ENCODE measurements around the gene ITPRID1. TPM values are rescaled to one million over a fixed set of nuclear protein-coding genes. Genes with fewer than 3 reads are reported as not detected.
A peak's percentile ranks its signal among the peaks of the same experiment; 100 is the strongest.

The ITPRID1 gene
- total and polyA plus RNA-seq, 2 of the 8 experiments (the other 6 are each of a cell fraction or from before 2014, with no cell fraction given), result 0.09 to 0.47 TPM

- Histone ChIP-seq H2AK5ac (ENCODE audit: low read depth, low read length) (no peak overlapping the region), H2BK120ac (replicated peaks; ENCODE audit: low read depth, low read length) (no peak overlapping the region), H3K79me2 (ENCODE audit: control insufficient read depth in 1 of 2, insufficient read depth in 2 of 2, low read length in 2 of 2) (no peaks in the 10 kb centered on the region), H3K79me1 (ENCODE audit: low read depth, low read length) (no peaks in the 10 kb centered on the region), H3K23me2 (ENCODE audit: low read depth, low read length) (no peaks in the 10 kb centered on the region), H3K23ac (ENCODE audit: insufficient read length) (no peak overlapping the region), H3K18ac (ENCODE audit: extremely low read depth, low read length) (no peak overlapping the region), H4K5ac (ENCODE audit: insufficient read length, low read depth, low read length) (no peak overlapping the region), H3K9ac (replicated peaks in 1 of 4; ENCODE audit: extremely low read depth in 1 of 4, low read depth in 3 of 4, low read length in 3 of 4) (no peak overlapping the region), H4K8ac (ENCODE audit: extremely low read depth, insufficient read depth, low read length) (no peak overlapping the region), H3K27ac (ENCODE audit: low read depth, low read length) (no peak overlapping the region), H2BK15ac (ENCODE audit: low read length) (no peak overlapping the region), H3K9me3 (ENCODE audit: insufficient read depth in 2 of 2, low read depth in 1 of 2, low read length in 1 of 2) (no peaks in the 10 kb centered on the region), H3K36me3 (ENCODE audit: control insufficient read depth in 2 of 4, insufficient read depth in 4 of 4, low read length in 3 of 4) (no peaks in the 10 kb centered on the region), H2BK12ac (ENCODE audit: low read depth, low read length) (no peak overlapping the region), H3K4me3 (ENCODE audit: extremely low read depth in 1 of 4, insufficient read depth in 2 of 4, low read depth in 3 of 4, low read length in 4 of 4) (peak overlapping the region in 1 of 4 experiments; percentile 24; a peak in 1 of 8 replicates), H3K4me1 (replicated peaks in 1 of 4; ENCODE audit: control insufficient read depth in 3 of 4, insufficient read depth in 4 of 4, low read length in 3 of 4) (peaks cover 0 to 11% (median 4%) of the 10 kb centered on the region in 4 experiments; a peak in 4 of 7 replicates), H2AFZ (ENCODE audit: low read length) (no peak overlapping the region), H3K27me3 (replicated peaks in 1 of 4; ENCODE audit: control insufficient read depth in 3 of 4, extremely low read depth in 1 of 4, insufficient read depth in 3 of 4, low read length in 3 of 4) (no peaks in the 10 kb centered on the region; a peak in 1 of 7 replicates), H3K4ac (replicated peaks; ENCODE audit: insufficient read length, low read depth, low read length) (no peak overlapping the region), H2BK20ac (ENCODE audit: low read length) (no peak overlapping the region), H2BK5ac (ENCODE audit: low read depth, low read length) (0 out of 2 replicates have a peak overlapping the region, but pooled peaks have one; percentile 18), H3K14ac (ENCODE audit: insufficient read length) (no peak overlapping the region), H4K20me1 (replicated peaks in 1 of 2; ENCODE audit: control insufficient read depth in 1 of 2, insufficient read depth in 2 of 2, low read length in 2 of 2) (no peaks in the 10 kb centered on the region), H3K4me2 (ENCODE audit: insufficient read depth in 1 of 2, low read depth in 2 of 2, low read length in 2 of 2) (peak overlapping the region; percentile 22 to 46; a peak in 3 of 4 replicates), H3K56ac (replicated peaks; ENCODE audit: insufficient read length, low read depth, low read length) (no peak overlapping the region), H4K91ac (replicated peaks; ENCODE audit: insufficient read length, low read length) (no peak overlapping the region)
- POLR2A ChIA-PET (ENCODE audit: partially characterized antibody), result no interaction called here
- FAIRE-seq (peak; percentile 82), DNase-seq (ENCODE audit: low read depth in 1 of 2, low spot score in 2 of 2) (no peak)
- CTCF ChIA-PET (ENCODE audit: partially characterized antibody), result no interaction called here
- 35% methylated on average over 1 of the region's 1 CpG; no CpG with 5 or more reads in 1 of the 2 experiments for WGBS, 2 experiments (ENCODE audit: extremely low coverage in 1 of 2, insufficient coverage in 1 of 2, insufficient read length in 1 of 2, insufficient replicate concordance in 2 of 2, low coverage in 1 of 2, low lambda C conversion rate in 2 of 2, missing lambda C conversion rate in 1 of 2)
These were observed 48.1 kb downstream of the ITPRID1 start for GRCh38 chr7:31562002-31562401.
